ENCODE measurements around the gene EGFR. TPM values are rescaled to one million over a fixed set of nuclear protein-coding genes. Genes with fewer than 3 reads are reported as not detected.

Gene EGFR
- polyA plus RNA-seq, 2 of the 4 experiments (the other 2 are of a cell fraction): 59.5 to 63.8 TPM

GRCh38 chr7:55198634-55199392 lies 180.0 kb downstream of the EGFR start (continued):
- no peak for TF ChIP-seq BCL3 (IDR thresholded peaks at IDR 0.05)
- TF ChIP-seq USF2 (IDR thresholded peaks at IDR 0.05): no peak
- TF ChIP-seq ELK1 (IDR thresholded peaks at IDR 0.05; ENCODE audit: low read depth, low read length): no peak
- no peak for TF ChIP-seq HOXA7 (CRISPR knock-in tag; IDR thresholded peaks at IDR 0.05)
- TF ChIP-seq CHD4 (IDR thresholded peaks at IDR 0.05; ENCODE audit: borderline replicate concordance): no peak
- no peak for TF ChIP-seq KDM5A (IDR thresholded peaks at IDR 0.05)

- DNase-seq (ENCODE audit: low read depth in 1 of 2, low spot score in 1 of 2) (no peak), ATAC-seq (no peak), FAIRE-seq (no peak)
- WGBS (ENCODE audit: missing lambda C conversion rate): 90% methylated on average over 1 of the region's 1 CpG
- H3K4me3 ChIP-seq: no peak overlapping the region
- no peak overlapping the region for H3K27ac ChIP-seq
- TF ChIP-seq MAZ (IDR thresholded peaks at IDR 0.05; ENCODE audit: borderline replicate concordance, low read depth, low read length) (no peak), KDM1A (IDR thresholded peaks at IDR 0.05; ENCODE audit: low read depth) (no peak), RFX5 (IDR thresholded peaks at IDR 0.05) (no peak), NFE2L2 (conservative IDR thresholded peaks at IDR 0.05; ENCODE audit: low read length) (no peak), ESRRA (IDR thresholded peaks at IDR 0.05; ENCODE audit: borderline replicate concordance, low read length) (no peak), CBX2 (IDR thresholded peaks at IDR 0.05; ENCODE audit: borderline replicate concordance, low read depth) (no peak), ZNF302 (CRISPR knock-in tag; IDR thresholded peaks at IDR 0.05) (no peak), CHD2 (IDR thresholded peaks at IDR 0.05; ENCODE audit: low read length, partially characterized antibody) (no peak), EHMT2 (IDR thresholded peaks at IDR 0.05; ENCODE audit: low read depth) (no peak), JUNB (IDR thresholded peaks at IDR 0.05) (no peak), GATA3 (IDR thresholded peaks at IDR 0.05; ENCODE audit: borderline replicate concordance) (no peak), JUN (IDR thresholded peaks at IDR 0.05) (no peak), CEBPB (IDR thresholded peaks at IDR 0.05) (no peak), HOXA7 (CRISPR knock-in tag; IDR thresholded peaks at IDR 0.05) (no peak), EP300 (IDR thresholded peaks at IDR 0.05) (no peak), ZC3H11A (IDR thresholded peaks at IDR 0.05) (no peak), NR3C1 (IDR thresholded peaks at IDR 0.05) (no peak), TP53 (CRISPR knock-in tag; IDR thresholded peaks at IDR 0.05) (no peak)
- no peak overlapping the region for H3K4me2 ChIP-seq
- H3K9me3 ChIP-seq: no peaks in the 10 kb centered on the region
- ChIA-PET CTCF (interaction anchor here (0.9 kb wide), 1 partner anchor 28 kb away, joined by 3 read pairs; no protein-coding TSS in a partner anchor), POLR2A (no interaction called here)
- no peaks in the 10 kb centered on the region for H3K4me1 ChIP-seq
These were observed 180.6 kb downstream of the EGFR start for GRCh38 chr7:55199418-55199817.

GRCh38 chr7:55200441-55200840 lies 181.6 kb downstream of the EGFR start:
- Histone ChIP-seq H3K9me3 (no peaks in the 10 kb centered on the region), H3K4me3 (no peak overlapping the region), H3K27ac (no peak overlapping the region), H3K4me2 (no peak overlapping the region), H3K4me1 (no peaks in the 10 kb centered on the region)
- DNase-seq (ENCODE audit: low read depth in 1 of 2, low spot score in 1 of 2): no peak
- no peak for FAIRE-seq
- ATAC-seq: no peak
- ChIA-PET POLR2A (no interaction called here), CTCF (interaction anchor here (1.1 to 4.3 kb wide), 2 partner anchors 55 to 426 kb away, joined by 5 to 16 read pairs; no protein-coding TSS in a partner anchor)
- WGBS (ENCODE audit: missing lambda C conversion rate): 92% methylated on average over 11 of the region's 11 CpGs
- no peak for TF ChIP-seq MAX (IDR thresholded peaks at IDR 0.05)
- no peak for TF ChIP-seq TP53 (CRISPR knock-in tag; IDR thresholded peaks at IDR 0.05)
- no peak for TF ChIP-seq USF2 (IDR thresholded peaks at IDR 0.05)
- no peak for TF ChIP-seq MAFK (IDR thresholded peaks at IDR 0.05; ENCODE audit: partially characterized antibody)
- no peak for TF ChIP-seq EHMT2 (IDR thresholded peaks at IDR 0.05; ENCODE audit: low read depth)
- no peak for TF ChIP-seq CBX2 (IDR thresholded peaks at IDR 0.05; ENCODE audit: borderline replicate concordance, low read depth)
- no peak for TF ChIP-seq RARB (CRISPR knock-in tag; IDR thresholded peaks at IDR 0.05)
- TF ChIP-seq HES2 (IDR thresholded peaks at IDR 0.05): no peak
- TF ChIP-seq HOXA7 (CRISPR knock-in tag; IDR thresholded peaks at IDR 0.05): no peak
- no peak for TF ChIP-seq ATOH8 (CRISPR knock-in tag; IDR thresholded peaks at IDR 0.05; ENCODE audit: low read depth)
- TF ChIP-seq JUNB (IDR thresholded peaks at IDR 0.05): no peak
- TF ChIP-seq MYC (IDR thresholded peaks at IDR 0.05; ENCODE audit: borderline replicate concordance, low read length): no peak
- no peak for TF ChIP-seq CEBPB (IDR thresholded peaks at IDR 0.05)
- TF ChIP-seq CHD2 (IDR thresholded peaks at IDR 0.05; ENCODE audit: low read length, partially characterized antibody): no peak

All from A549 (cell line).